Globus pallidus (tissue), 1 donor: ENCODE results near the gene HAX1.
"Not testable (repeated sequence)": the region's sequence is repeated elsewhere in the genome, so short reads cannot be mapped to it uniquely, and the experiment has no call there.

ENCODE experiments used
- DNase-seq: peaks from one replicate; pipeline ENCODE4 v3.0.0-alpha.2; 2015; ENCODE audit warnings: low spot score

Gene HAX1

GRCh38 chr1:154287591-154287990 lies 15.2 kb downstream of the HAX1 start:
- DNase-seq = not testable (repeated sequence)

DNA sequence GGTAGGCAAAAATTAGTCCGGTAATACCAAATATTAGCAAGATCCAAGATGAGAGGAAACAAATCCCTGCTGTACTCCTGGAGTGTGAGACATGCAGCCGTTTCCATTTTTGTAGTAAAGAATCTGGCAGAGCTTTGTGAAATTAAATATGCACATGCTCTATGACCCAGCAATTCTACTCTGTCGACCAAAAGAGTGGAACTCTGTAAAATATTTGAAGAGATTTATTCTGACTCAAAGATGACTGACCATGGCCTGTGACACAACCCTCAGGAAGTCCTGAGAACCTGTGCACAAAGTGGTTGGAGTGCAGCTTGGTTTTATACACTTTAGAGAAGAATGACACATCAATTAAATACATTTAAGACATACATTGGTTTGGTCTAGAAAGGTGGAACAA lies 16.2 kb downstream of the HAX1 start:
- no peak for DNase-seq

DNA sequence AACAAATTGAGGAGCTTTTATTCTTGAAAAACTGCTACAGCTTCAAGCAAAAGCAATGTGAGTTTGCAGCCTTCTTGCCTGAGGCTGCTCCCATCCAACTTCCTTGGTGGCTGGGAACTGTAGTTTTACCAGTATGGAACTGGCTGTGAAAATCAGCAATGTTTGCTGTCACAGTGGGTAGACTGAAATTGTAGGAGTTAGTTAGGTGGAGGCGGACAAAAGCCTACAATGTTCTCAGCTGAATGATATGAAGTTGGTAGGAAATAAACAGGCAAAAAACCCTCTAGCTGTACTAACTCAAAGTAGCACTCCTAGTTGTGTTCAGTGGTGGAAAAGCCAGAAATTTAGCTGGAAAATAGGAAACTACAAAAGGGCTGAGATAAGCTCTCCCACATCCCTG lies 18.5 kb downstream of the HAX1 start:
- DNase-seq = no peak

DNA sequence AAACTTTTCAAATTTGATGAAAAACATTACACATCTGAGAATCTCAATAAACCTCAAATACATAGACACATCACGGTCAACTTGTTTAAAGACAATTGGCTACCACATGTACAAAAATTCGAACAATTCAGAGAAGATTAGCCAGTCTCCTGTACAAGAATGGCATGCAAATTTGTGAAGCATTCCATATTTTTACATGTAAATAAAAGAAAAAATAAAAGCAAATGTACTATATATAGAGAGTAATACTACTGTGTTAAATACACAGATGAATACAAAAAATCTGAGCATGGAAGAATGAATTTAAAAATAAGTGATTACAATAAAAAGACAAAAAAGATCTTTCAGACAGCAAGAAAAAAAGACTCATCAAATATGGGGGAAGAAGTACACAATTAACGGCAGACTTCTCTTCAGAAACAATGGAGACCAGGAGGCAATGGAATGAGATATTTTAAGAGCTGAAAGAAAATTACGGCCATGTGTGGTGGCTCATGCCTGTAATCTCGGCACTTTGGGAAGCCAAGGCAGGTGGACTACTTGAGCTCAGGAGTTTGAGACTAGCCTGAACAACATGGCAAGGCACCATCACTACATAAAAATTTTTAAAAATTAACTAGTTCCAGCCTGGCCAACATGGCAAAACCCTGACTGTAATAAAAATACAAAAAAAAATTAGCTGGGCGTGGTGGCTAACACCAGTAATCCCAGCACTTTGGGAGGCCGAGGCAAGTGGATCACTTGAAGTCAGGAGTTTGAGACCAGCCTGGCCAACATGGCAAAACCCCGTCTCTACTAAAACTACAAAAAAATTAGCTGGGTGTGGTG lies 23.2 kb downstream of the HAX1 start:
- DNase-seq = no peak

- no peak for DNase-seq
Observed at GRCh38 chr1:154301582-154301981, 29.2 kb downstream of the HAX1 start.

DNA sequence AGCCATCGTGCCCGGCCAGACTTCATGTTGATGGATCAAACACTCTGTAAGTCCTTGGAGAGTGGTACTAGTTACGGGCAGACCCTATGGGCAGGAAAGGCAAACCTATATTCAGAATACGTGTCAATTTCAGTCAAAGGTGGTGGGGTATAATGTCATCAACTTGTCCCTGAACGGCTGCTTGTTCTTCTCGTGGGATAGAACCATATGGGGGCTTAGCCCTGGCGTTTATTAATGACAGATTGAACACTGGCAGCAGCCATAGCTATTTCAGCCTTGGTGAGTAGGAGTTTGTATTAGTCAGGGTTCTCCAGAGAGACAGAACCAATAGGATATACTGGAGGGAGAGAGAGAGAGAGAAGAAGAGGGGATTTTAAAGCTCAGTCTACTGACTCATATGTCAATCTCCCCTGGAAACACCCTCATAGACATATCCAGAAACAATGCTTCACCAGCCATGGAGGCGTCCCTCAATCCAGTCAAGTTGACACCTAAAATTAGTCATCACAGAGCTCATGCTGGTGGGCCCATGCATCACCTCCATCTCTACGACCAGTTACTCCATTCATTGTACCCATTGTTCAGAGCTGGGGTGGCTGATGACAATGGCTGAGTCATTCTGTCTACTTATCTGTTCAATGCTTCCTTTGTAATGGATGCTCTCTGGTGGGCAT lies 32.4 kb downstream of the HAX1 start:
- no peak for DNase-seq

DNA sequence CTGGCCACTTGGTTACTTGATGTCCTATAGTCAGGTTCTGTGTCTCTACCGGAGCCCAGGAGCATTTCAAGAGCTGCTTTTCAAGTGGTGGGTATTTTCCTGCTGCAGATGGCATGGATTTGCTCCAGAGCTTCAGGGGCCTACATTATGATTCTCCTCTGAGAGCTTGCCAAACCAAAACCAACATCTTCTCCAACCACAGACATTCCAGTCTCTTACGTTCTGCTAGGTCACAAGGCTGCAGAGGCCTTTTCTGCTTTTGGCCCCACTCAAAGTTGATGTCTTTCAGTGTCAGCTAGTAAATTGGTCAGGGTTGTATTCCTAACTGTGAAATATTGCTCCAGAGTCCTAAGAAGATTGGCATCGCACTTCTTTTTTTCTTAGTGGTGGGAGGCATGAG lies 33.7 kb downstream of the HAX1 start:
- no peak for DNase-seq

DNA sequence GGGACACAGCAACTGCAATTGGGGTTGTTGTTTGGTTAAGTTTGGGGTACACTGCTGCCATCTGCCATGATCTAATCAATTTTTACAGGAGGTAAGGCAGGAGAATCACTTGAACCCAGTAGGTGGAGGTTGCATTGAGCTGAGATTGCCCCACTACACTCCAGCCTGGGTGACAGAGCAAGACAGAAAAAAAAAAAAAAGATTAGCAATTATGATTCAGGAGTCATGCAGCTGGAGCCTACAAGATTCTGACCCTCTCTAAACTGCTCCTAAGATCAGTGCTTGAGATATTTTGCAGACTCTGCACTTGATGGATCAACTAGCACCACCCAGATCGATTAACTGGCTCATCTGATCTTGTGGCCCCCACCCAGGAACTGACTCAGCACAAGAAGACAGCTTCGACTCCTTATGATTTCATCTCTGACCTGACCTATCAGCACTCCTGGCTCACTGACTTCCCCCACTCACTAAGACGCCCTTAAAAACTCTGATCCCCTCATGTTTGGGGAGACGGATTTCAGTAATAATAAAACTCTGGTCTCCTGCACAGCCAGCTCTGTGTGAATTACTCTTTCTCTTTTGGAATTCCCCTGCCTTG lies 35.3 kb downstream of the HAX1 start:
- not testable (repeated sequence) for DNase-seq

GRCh38 chr1:154309136-154309535 lies 36.7 kb downstream of the HAX1 start:
- not testable (repeated sequence) for DNase-seq

GRCh38 chr1:154312229-154313065 lies 40.0 kb downstream of the HAX1 start:
- DNase-seq = not testable (repeated sequence)

- no peak for DNase-seq
Observed at GRCh38 chr1:154313066-154313356, 40.6 kb downstream of the HAX1 start.

- DNase-seq = not testable (repeated sequence)
Observed at GRCh38 chr1:154314226-154314625, 41.8 kb downstream of the HAX1 start.

- no peak for DNase-seq
Observed at GRCh38 chr1:154316704-154317103, 44.3 kb downstream of the HAX1 start.

- DNase-seq = no peak
Observed at GRCh38 chr1:154318386-154318785, 46.0 kb downstream of the HAX1 start.

DNA sequence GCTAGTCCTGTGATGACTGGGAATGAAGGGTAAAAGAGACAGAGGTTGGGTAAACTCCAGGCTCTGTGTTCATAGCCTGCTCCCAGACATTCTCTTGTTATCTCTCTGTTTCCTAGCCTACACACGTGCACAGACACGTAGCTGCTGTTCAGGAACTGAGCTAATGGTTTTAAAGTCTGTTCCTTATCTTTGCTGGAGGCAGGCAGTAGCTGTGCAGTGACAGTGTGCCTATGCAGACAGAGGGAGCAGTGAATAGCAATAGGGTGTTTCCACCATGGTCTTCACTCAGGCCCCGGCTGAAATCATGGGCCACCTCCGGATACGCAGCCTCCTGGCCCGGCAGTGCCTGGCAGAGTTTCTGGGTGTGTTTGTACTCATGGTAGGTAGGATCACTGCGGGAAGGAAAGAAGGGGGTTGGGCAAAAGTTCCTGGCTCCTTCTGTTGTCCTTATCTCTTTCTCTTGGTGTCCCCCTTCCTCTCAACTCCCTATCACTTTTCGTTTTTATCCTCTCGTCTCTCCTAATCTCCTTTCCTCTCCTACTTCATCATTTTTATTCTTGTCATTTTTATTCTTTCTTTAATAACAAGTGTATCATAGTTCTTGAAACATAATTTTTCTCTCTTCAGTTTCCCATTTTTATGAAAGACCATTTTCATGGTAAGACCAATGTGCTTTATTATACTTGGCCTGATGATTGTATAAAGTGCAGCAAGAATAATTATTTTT lies 48.6 kb downstream of the HAX1 start, which contains the start of gene AQP10:
Gene AQP10 (plus strand): TSS at position 212 of the 727 bp plus-strand sequence. CDS start 63 bp downstream, at position 275.
- no peak for DNase-seq

- DNase-seq = not testable (repeated sequence)
Observed at GRCh38 chr1:154321609-154321934, 49.1 kb downstream of the HAX1 start.

- DNase-seq = no peak
Observed at GRCh38 chr1:154323493-154323892, 51.1 kb downstream of the HAX1 start.

DNA sequence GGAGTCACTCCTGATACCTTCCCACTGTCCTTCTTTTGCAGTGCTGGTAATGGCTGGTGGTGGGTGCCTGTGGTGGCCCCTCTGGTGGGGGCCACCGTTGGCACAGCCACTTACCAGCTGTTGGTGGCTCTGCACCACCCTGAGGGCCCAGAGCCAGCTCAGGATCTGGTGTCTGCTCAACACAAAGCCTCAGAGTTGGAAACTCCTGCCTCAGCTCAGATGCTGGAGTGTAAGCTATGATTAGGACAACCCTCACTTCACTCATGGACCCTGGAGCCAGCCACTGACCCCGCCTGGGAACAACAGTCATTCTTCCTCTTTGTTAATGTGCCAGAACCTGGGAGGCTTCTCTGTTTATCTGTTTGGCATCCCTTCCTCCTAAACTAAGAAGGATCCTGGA lies 51.8 kb downstream of the HAX1 start:
- no peak for DNase-seq

GRCh38 chr1:154324669-154325582 lies 52.5 kb downstream of the HAX1 start, which contains the start of gene ATP8B2:
Gene ATP8B2 (plus strand): TSS chr1:154325525. CDS start chr1:154328142, 2,617 bp downstream.
- peak; percentile 70 for DNase-seq
